H7 (cell line): Measurements from ENCODE around the gene FBXL17. TPM values are rescaled to one million over a fixed set of nuclear protein-coding genes. Genes with fewer than 3 reads are reported as not detected.

Experiments
- DNase-seq: peaks from one replicate; pipeline ENCODE4 v3.0.0; 2012
- H3K27me3 ChIP-seq: 2 replicates; pipeline ENCODE4 v1.6.0; 2011; ENCODE audit warnings: mild to moderate bottlenecking, low read length; ENCODE audit not compliant: control insufficient read depth, insufficient read depth
- H3K36me3 ChIP-seq: replicated peaks from 2 replicates; pipeline ENCODE4 v1.5.1; 2011; ENCODE audit warnings: low read length; ENCODE audit not compliant: control insufficient read depth, insufficient read depth
- H3K4me3 ChIP-seq: 2 replicates; pipeline ENCODE4 v1.5.1; 2011; ENCODE audit warnings: low read depth, mild to moderate bottlenecking, control low read depth, low read length, moderate library complexity; ENCODE audit not compliant: insufficient read depth
- total RNA-seq: library from RNA; depleted of rRNA; stranded (reverse); fragments of >200 nt; shearing (Covaris generic); gene quantifications from 2 replicates; pipeline ENCODE4 v1.2.3, GENCODE V29; 2014

The FBXL17 gene
- total RNA-seq, 1 experiment from 2014 or later, result 5.5 TPM

- Histone ChIP-seq H3K27me3 (no peaks in the 10 kb centered on the region), H3K4me3 (no peak overlapping the region), H3K36me3 (no peaks in the 10 kb centered on the region)
- DNase-seq, result no peak
Measured at GRCh38 chr5:108064302-108064701, 317.6 kb downstream of the FBXL17 start.

- no peak for DNase-seq
- Histone ChIP-seq H3K27me3 (no peaks in the 10 kb centered on the region), H3K36me3 (no peaks in the 10 kb centered on the region), H3K4me3 (no peak overlapping the region)
Measured at GRCh38 chr5:108061941-108062340, 320.0 kb downstream of the FBXL17 start.

- no peak for DNase-seq
- H3K27me3 ChIP-seq, result no peaks in the 10 kb centered on the region
- no peak overlapping the region for H3K4me3 ChIP-seq
- H3K36me3 ChIP-seq, result no peaks in the 10 kb centered on the region
Measured at GRCh38 chr5:108060340-108060739, 321.6 kb downstream of the FBXL17 start.

- no peak for DNase-seq
Measured at GRCh38 chr5:108059334-108059733, 322.6 kb downstream of the FBXL17 start.

GRCh38 chr5:108054349-108054748 is 327.5 kb downstream of the FBXL17 start:
- Histone ChIP-seq H3K4me3 (no peak overlapping the region), H3K27me3 (no peaks in the 10 kb centered on the region), H3K36me3 (no peaks in the 10 kb centered on the region)
- DNase-seq, result no peak

More at GRCh38 chr5:108059334-108059733, 322.6 kb downstream of the FBXL17 start:
- H3K36me3 ChIP-seq, result no peaks in the 10 kb centered on the region
- H3K4me3 ChIP-seq, result no peak overlapping the region
- no peaks in the 10 kb centered on the region for H3K27me3 ChIP-seq

GRCh38 chr5:108046955-108047670 is 334.8 kb downstream of the FBXL17 start:
- Histone ChIP-seq H3K4me3 (no peak overlapping the region), H3K27me3 (no peaks in the 10 kb centered on the region), H3K36me3 (no peaks in the 10 kb centered on the region)
- no peak for DNase-seq

- Histone ChIP-seq H3K36me3 (no peaks in the 10 kb centered on the region), H3K4me3 (no peak overlapping the region), H3K27me3 (no peaks in the 10 kb centered on the region)
- DNase-seq, result no peak
Measured at GRCh38 chr5:108036482-108036881, 345.4 kb downstream of the FBXL17 start.

GRCh38 chr5:108028883-108029282 is 353.0 kb downstream of the FBXL17 start:
- H3K4me3 ChIP-seq, result no peak overlapping the region
- H3K36me3 ChIP-seq, result no peaks in the 10 kb centered on the region
- DNase-seq, result no peak

GRCh38 chr5:108028412-108028811 is 353.5 kb downstream of the FBXL17 start:
- H3K27me3 ChIP-seq, result no peaks in the 10 kb centered on the region
- no peaks in the 10 kb centered on the region for H3K36me3 ChIP-seq
- DNase-seq, result no peak
- no peak overlapping the region for H3K4me3 ChIP-seq

More at GRCh38 chr5:108028883-108029282, 353.0 kb downstream of the FBXL17 start:
- H3K27me3 ChIP-seq, result no peaks in the 10 kb centered on the region

GRCh38 chr5:108025957-108026356 is 355.9 kb downstream of the FBXL17 start:
- H3K27me3 ChIP-seq, result no peaks in the 10 kb centered on the region
- DNase-seq, result no peak
- H3K4me3 ChIP-seq, result no peak overlapping the region
- H3K36me3 ChIP-seq, result no peaks in the 10 kb centered on the region

GRCh38 chr5:108024986-108025385 is 356.9 kb downstream of the FBXL17 start:
- Histone ChIP-seq H3K4me3 (no peak overlapping the region), H3K36me3 (no peaks in the 10 kb centered on the region), H3K27me3 (no peaks in the 10 kb centered on the region)
- DNase-seq, result no peak

GRCh38 chr5:108016101-108016500 is 365.8 kb downstream of the FBXL17 start:
- DNase-seq, result no peak
- Histone ChIP-seq H3K27me3 (no peaks in the 10 kb centered on the region), H3K4me3 (no peak overlapping the region), H3K36me3 (no peaks in the 10 kb centered on the region)

- H3K4me3 ChIP-seq, result no peak overlapping the region
- H3K36me3 ChIP-seq, result no peaks in the 10 kb centered on the region
- no peaks in the 10 kb centered on the region for H3K27me3 ChIP-seq
- no peak for DNase-seq
Measured at GRCh38 chr5:108006791-108007190, 375.1 kb downstream of the FBXL17 start.

GRCh38 chr5:108003178-108003577 is 378.7 kb downstream of the FBXL17 start:
- no peaks in the 10 kb centered on the region for H3K27me3 ChIP-seq
- no peak for DNase-seq
- H3K36me3 ChIP-seq, result no peaks in the 10 kb centered on the region
- no peak overlapping the region for H3K4me3 ChIP-seq

GRCh38 chr5:108001222-108001621 is 380.7 kb downstream of the FBXL17 start:
- Histone ChIP-seq H3K4me3 (no peak overlapping the region), H3K27me3 (no peaks in the 10 kb centered on the region), H3K36me3 (no peaks in the 10 kb centered on the region)
- no peak for DNase-seq
